ENCODE measurements around the gene ARF3. TPM values are rescaled to one million over a fixed set of nuclear protein-coding genes. Genes with fewer than 3 reads are reported as not detected.

The ARF3 gene
- total RNA-seq (2021), result 254 and 263 TPM in 2 replicates
- long read RNA-seq, full-length matches to known transcripts, result 55 of 110 reads
- long read RNA-seq, partial matches to known transcripts, result 1 of 110 reads
- long read RNA-seq, other reads (novel, unspliced or antisense), result 54 of 110 reads

DNA sequence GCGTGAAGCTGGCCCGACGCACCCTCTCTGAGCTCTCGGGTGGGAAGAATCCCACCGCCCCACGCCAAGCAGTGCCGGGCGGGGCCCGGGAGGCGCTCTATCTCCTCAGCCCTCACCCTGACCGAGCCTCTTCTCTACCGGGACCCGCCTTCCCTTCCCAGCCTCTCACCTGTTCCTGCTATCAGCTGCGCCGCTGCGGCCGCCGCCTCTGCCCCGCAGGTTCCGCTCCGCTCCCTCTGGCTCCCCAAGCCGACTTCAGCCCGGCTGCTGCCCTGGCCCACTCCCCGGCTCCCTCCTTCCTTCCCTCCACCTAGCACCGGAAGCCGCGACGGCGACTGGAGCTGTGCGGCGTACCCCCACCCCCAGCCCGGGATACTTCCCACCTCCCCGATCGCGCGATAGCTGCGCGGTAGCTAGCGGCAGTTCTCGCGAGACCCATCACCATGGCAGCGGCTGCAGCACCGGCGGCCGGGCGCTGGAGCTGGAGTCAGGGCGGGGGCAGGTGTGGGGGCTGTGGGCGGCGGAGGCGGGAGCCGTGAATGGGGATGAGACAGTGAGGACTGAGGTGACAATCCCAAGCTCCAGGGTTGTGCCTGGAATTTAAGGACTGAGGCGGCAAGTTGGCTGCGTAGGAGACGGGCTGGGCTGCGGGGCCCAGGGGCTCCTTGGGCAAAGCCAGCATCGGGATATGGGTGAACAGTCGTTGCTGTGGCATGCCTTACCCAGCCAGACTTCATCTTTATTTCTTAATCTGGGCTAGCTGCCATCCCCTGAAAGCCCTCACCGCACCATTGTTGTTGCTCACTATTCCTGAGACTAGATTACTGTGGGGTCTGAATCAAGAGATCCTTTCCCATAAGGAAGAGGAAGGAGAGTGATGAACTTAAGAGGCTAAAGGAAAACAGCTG is at the start of gene ARF3:
ARF3 (minus strand) TSS at position 347 of the 908 bp plus-strand sequence. CDS start 16,392 bp downstream, outside the sequence.
- Histone ChIP-seq H3K23me2 (ENCODE audit: insufficient read length, low read depth, low read length, poor library complexity, severe bottlenecking) (peaks cover 9% of the 10 kb centered on the region), H2BK12ac (ENCODE audit: insufficient read length, low read depth, low read length) (no peak within 1 kb of the TSS), H3K79me1 (ENCODE audit: insufficient read depth, low read depth, low read length, poor library complexity, severe bottlenecking) (no peaks in the 10 kb centered on the region), H3K23ac (ENCODE audit: insufficient read length, low read depth, low read length) (no peak within 1 kb of the TSS), H2AK5ac (ENCODE audit: insufficient read length, low read length) (no peak within 1 kb of the TSS), H2BK5ac (ENCODE audit: insufficient read length, low read length) (no peak within 1 kb of the TSS), H3K79me2 (ENCODE audit: insufficient read depth, low read length) (peaks cover 28% of the 10 kb centered on the region; the same call in 1 of the 2 replicates), H4K20me1 (ENCODE audit: control insufficient read depth, insufficient read depth, insufficient read length) (no peaks in the 10 kb centered on the region), H2BK20ac (ENCODE audit: low read depth, low read length, poor library complexity, severe bottlenecking) (no peak within 1 kb of the TSS), H4K8ac (replicated peaks; ENCODE audit: insufficient read length, low read depth, low read length) (no peak within 1 kb of the TSS), H3K9me3 (ENCODE audit: control insufficient read depth, low read depth, low read length) (no peaks in the 10 kb centered on the region), H2BK15ac (ENCODE audit: low read depth, low read length) (no peak within 1 kb of the TSS), H3K18ac (ENCODE audit: insufficient read length, low read depth, low read length) (peak within 1 kb of the TSS; percentile 56), H3K27me3 (ENCODE audit: insufficient read depth, low read length) (no peaks in the 10 kb centered on the region; the same call in 1 of the 2 replicates), H4K5ac (ENCODE audit: insufficient read length, low read depth, low read length) (no peak within 1 kb of the TSS), H3K4ac (ENCODE audit: low read depth, low read length) (no peak within 1 kb of the TSS), H3T11ph (ENCODE audit: low read length) (no peak within 1 kb of the TSS), H3K27ac (ENCODE audit: insufficient read length, low read depth, low read length) (peak within 1 kb of the TSS; percentile 41), H2AFZ (ENCODE audit: low read length) (peak within 1 kb of the TSS; percentile 74), H3K4me1 (ENCODE audit: insufficient read depth, low read length) (0 out of 2 replicates have a peak, but pooled peaks cover 2% of the 10 kb centered on the region), H4K91ac (ENCODE audit: insufficient read length, low read depth, low read length) (no peak within 1 kb of the TSS), H3K56ac (ENCODE audit: insufficient read length, low read depth, low read length) (no peak within 1 kb of the TSS), H3K14ac (ENCODE audit: insufficient read depth, low read length) (peak within 1 kb of the TSS; percentile 27; the same call in 1 of the 2 replicates), H2BK120ac (ENCODE audit: low read depth, low read length, poor library complexity, severe bottlenecking) (no peak within 1 kb of the TSS), H3K4me2 (ENCODE audit: insufficient read depth, insufficient read length, low read length) (peak within 1 kb of the TSS; percentile 95), H3K9ac (ENCODE audit: extremely low read depth, insufficient read length, low read length) (peak within 1 kb of the TSS; percentile 69)
- Mint-ChIP-seq H3K36me3 (ENCODE audit: insufficient read depth in 1 of 3, low read depth in 3 of 3) (peaks cover 7 to 37% (median 22%) of the 10 kb centered on the region in 3 experiments; a peak in 6 of 7 replicates), H3K27me3 (ENCODE audit: low read depth) (peaks cover 6% of the 10 kb centered on the region), H3K4me3 (peak within 1 kb of the TSS; percentile 97 to 99), H3K27ac (peak within 1 kb of the TSS; percentile 98 to 99 (median 99)), H3K4me1 (peaks cover 23 to 24% of the 10 kb centered on the region in 2 experiments), H3K9me3 (no peaks in the 10 kb centered on the region; a peak in 1 of 5 replicates)
- WGBS (ENCODE audit: extremely low coverage, insufficient read length, low lambda C conversion rate), result no CpG with 5 or more reads among the region's 58 CpGs
- 0 out of 3 replicates have a peak, but pooled peaks have one; percentile 13 for TF ChIP-seq CTCF (conservative IDR thresholded peaks at IDR 0.05)
- DNase-seq, result peak; percentile 99
